Activated naive CD4-positive, alpha-beta T cell treated with Interleukin-2 at 50 U/mL for 16 hours (primary cell): ENCODE measurements around the gene TP53I3.
"Not testable (repeated sequence)": the region's sequence is repeated elsewhere in the genome, so short reads cannot be mapped to it uniquely, and the experiment has no call there.

Experiments
- DNase-seq: peaks from one replicate; pipeline ENCODE4 v3.0.0-alpha.2; 2020

Gene TP53I3

GRCh38 chr2:24095171-24095677 is 10.6 kb upstream of the TP53I3 start:
- not testable (repeated sequence) for DNase-seq

DNA sequence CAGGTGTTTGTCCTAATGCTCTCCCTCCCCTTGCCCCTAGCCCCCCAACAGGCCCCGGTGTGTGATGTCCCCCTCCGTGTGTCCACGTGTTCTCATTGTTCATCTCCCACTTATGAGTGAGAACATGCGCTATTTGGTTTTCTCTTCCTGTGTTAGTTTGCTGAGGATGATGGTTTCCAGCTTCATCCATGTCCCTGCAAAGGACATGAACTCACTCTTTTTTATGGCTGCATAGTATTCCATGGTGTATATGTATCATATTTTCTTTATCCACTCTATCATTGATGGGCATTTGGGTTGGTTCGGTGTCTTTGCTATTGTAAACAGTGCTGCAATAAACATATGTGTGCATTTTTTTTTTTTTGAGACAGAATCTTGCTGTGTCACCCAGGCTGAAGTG is 8.6 kb upstream of the TP53I3 start:
- DNase-seq, result not testable (repeated sequence)

DNA sequence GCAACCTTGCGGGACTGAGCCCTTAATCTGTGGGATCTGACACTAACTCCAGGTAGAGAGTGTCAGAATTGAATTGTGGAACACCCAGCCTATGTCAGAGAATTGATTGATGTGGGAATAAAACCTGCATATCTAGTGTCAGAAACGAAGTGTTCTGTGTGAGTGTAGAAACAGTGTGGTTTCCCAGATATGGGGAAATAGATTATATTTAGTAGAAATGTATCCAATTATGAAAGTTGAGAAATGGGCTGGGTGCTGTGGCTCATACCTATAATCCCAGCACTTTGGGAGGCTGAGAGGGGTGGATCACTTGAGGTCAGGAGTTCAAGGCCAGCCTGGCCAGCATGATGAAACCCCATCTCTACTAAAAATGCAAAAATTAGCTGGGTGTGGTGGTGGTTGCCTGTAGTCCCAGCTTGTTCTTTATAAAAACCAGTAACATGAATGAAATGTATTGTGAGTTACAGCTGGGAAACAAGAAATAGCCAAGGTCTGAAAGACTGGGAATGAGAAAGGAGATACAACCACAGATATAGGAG is 4.3 kb upstream of the TP53I3 start:
- DNase-seq, result no peak

DNA sequence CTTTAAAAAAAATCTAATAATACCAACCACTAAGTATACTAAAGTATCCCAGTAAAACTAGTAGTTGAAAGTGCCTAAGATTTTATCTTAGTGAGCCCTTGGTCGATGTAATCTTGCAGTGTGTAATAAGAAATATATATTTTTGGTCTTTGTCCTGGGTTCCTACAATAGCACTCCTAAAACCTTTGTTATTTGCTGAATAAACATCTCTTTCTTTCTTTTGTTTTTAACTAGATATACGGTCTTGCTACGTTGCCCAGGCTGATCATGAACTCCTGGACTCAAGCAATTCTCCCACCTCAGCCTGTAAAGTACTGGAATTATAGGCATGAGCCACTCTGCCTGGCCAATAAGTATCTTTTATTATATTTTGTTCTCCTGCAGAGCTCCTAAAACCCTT is 2.4 kb upstream of the TP53I3 start:
- no peak for DNase-seq

DNA sequence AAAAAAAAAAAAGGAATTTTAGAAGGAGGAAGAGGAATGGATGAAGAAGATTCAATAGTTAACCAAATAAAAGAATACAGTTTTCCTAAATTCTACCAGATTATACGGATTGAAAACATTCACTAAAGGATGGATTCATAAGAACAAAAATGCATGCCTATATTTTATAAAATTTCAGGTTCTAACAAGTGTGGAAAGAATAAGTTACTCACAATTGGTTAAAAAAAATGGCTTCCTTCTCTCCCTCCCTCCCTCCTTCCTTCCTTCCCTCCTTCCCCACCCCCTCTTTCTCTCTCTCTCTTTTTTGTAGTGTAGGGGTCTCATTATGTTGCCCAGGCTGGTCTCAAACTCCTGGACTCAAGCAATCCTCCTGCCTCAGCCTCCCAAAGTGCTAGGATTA is 1.6 kb upstream of the TP53I3 start:
- no peak for DNase-seq

DNA sequence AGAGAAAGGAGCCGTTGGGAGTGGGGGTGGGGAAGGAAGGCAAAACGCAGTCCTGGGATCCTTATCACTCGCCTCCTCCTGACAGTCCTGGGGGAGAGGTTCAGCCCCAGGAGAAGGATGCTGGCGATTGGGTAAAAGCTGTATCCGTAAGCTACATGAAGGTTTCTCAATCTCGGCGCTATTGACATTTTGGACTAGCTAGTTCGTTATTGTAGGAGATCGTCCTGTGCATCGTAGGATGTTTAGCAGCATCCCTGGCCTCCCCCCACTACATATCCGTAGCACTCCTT is 511 bp upstream of the TP53I3 start:
- no peak for DNase-seq

DNA sequence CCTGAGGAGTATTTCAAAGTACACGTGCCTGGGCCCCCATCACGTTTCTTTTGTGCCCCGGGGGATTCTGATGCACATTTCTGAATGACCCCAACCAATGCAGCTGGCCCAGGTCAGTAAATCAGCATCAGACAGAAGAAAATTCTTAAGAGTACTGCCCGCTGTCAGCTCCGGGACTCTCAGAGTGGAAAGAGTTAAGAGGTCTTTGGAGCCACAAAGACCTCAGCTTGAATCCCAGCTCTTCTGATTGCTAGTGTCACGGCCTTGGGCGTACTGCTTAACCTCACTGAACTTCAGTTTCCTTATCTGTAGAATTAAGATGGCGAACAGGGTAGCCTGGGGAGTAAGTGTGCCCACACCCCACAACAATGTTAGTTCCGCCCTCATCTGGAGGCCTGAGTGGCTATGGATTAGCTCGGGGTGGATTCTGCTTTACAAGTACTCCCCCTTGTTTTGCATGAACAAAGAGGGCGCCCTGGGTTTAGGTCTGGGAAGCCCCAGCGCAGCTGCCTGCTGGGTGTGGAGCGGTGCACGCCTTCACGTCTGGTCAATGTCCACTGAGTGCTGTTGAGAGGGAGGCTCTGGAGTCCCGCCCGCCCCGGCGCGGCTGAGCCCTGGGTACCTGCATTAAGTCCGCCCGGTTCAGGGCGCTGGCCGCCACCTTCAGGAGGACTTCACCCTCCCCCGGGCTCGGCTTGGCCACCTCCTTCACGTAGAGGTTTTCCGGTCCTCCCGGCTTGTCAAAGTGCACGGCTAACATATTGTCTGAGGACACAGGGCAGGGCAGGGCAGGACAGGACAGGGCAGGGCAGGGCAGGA is 858 bp downstream of the TP53I3 start:
- DNase-seq, result no peak

- DNase-seq, result no peak
Measured at GRCh38 chr2:24082787-24083566, 1.7 kb downstream of the TP53I3 start.

DNA sequence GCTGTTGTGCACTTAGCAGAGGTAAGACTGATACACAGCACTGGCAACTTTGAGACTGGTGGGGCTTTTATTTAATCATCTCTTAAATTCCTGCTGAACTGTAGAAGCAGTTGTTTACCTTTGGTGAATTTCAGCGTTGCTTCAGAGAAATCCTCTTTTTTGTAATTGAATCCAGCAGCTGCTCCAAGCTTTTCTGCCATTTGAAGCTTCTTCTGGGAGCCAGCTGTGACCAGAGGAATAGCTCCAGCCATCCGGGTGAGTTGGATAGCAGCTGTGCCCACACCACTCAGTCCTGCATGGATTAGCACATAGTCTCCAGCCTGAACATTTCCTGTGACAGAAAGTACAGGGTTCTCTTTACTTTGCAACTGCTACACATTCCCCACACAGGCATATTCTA is 3.9 kb downstream of the TP53I3 start:
- no peak for DNase-seq

GRCh38 chr2:24077879-24078278 is 6.8 kb downstream of the TP53I3 start:
- no peak for DNase-seq

GRCh38 chr2:24077535-24077877 is 7.1 kb downstream of the TP53I3 start:
- DNase-seq, result no peak

DNA sequence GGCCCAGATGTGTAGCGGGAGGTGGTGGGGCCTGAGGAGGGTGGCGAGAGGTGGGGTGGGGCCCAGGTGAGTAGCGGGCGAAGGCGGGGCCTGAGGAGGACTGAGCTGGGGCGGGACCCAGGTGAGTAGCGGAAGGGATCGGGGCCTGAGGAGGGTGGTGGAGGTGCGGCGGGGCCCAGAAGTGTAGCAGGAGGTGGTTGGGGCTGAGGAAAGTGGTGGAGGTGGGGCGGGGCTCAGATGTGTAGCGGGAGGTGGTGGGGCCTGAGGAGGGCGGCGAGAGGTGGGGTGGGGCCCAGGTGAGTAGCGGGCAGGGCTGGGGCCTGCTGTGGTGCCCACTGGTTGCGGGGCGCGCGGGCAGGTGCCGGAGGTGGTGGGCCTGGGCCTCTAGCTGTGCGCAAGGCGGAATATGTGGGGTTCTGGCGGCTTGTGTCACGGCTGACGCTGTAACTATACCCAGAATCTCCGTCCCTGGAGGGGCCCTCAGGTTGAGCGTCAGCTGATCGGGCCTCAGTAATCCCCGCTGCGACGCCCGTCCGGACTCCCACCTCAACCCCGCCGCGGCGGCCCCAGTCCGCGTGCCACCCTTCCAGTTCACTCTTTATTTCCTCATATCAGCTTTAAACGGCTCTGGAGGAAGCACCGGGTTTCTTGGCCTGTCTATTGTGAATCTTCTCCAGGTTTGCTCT is 7.6 kb downstream of the TP53I3 start:
- DNase-seq, result no peak

GRCh38 chr2:24075915-24076848 is 8.5 kb downstream of the TP53I3 start, which contains the start of gene SF3B6:
Gene SF3B6, minus strand, starts transcription at chr2:24076326. Its CDS starts 97 bp downstream, at chr2:24076229.
- DNase-seq, result peak; percentile 100

GRCh38 chr2:24075259-24075658 is 9.4 kb downstream of the TP53I3 start:
- DNase-seq, result no peak

DNA sequence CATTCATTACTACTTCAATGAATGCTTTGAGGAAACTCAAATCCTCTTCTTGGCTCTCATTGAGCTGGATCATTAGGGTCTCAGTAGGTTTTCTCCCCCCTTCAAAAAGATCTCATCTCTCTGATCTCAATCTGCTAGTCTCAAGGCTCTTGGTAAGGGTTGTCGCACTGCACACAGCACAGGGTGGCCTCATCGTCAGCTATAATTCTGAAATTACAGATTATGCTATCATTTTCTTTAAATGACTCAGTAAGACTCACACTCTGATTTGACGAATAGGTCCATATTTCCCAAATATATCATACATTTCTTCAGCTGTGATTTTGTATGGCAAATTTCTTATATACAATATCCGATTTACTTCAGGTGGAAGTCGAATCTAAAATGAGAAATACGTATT is 10.8 kb downstream of the TP53I3 start:
- no peak for DNase-seq

- DNase-seq, result no peak
Measured at GRCh38 chr2:24072259-24072658, 12.4 kb downstream of the TP53I3 start.

GRCh38 chr2:24065341-24065740 is 19.3 kb downstream of the TP53I3 start:
- no peak for DNase-seq

DNA sequence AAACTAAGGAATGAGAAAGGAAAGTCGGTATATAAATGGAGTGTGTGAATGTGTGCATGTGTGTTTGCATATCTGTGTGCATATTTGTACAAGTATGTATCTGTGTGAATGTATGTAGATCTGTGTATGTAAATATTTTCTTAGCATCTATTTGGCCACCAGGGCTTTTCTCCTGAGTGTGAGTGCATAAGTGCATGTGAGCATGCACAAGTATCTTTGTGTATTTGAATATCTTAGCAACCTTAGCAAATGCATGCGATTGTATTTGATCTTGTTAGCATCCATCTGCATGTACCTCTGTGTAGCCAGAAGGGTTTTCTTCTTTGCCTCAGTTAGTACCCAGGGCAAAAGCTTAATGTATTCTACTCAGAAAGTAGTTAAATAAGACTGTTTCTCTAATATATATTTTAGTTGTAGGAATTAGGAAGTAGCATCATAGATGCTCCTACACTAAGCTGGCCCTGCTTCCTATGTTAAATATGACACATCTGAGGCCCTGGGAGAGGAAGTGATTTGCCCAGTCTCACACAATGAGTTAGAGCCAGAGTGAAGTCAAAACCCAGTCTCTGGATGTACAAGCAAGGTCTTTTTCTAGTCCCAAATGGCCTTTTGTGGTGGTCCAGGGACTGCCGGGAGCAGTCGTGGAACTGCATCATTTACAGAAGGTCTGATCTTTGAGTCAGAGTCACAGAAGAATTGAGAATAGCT is 25.9 kb downstream of the TP53I3 start:
- DNase-seq, result no peak

DNA sequence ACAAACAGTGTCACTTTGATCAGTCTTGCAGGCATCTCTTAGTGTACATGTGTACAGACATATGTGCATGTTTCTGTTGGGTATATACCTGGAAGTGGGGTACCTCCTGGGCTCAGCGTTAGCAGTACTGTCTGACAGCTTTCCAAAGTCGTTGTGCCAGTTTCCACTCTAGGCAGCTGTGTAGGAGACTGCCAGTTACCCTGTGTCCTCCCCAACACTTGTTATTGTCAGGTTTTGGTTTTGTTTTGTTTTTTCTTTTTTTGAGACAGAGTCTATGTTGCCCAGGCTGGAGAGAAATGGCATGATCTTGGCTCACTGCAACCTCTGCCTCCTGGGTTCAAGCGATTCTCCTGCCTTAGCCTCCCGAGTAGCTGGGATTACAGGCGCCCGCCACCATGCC is 28.9 kb downstream of the TP53I3 start:
- no peak for DNase-seq

- DNase-seq, result no peak
Measured at GRCh38 chr2:24054366-24055010, 30.1 kb downstream of the TP53I3 start.

DNA sequence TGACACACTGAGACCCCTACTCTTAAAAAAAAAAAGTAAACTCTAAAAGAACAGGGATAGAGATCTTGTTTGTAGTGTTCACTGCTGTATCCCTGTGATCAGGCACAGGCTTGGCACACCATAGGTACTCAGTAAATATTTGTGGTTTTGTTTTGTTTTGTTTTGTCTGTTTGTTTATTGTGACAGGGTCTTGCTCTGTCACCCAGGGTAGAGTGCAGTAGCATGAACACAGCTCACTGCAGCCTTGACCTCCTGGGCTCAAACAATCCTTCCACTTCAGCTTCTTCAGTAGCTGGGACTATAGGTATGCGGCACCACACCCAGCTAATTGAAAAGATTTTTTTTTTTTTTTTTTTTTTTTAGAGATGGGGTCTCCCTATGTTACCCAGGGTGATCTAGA is 31.7 kb downstream of the TP53I3 start:
- no peak for DNase-seq
